Neural cell (in vitro differentiated cells): Measurements from ENCODE around the gene ANO3. TPM values are rescaled to one million over a fixed set of nuclear protein-coding genes. Genes with fewer than 3 reads are reported as not detected.

Experiments
- H2AFZ ChIP-seq: fragments of 200-600, 300-800 bp; sonication (generic), shearing (Covaris generic); 2 replicates; pipeline ENCODE4 v1.6.0; 2014; ENCODE audit warnings: low read depth, mild to moderate bottlenecking, antibody characterized with exemption, low read length, moderate library complexity
- H3F3A ChIP-seq: fragments of 200-600 bp; shearing (Covaris generic); 2 replicates; pipeline ENCODE4 v1.6.1; 2016; ENCODE audit warnings: mild to moderate bottlenecking, moderate library complexity, mixed read lengths, antibody characterized with exemption, low read length; ENCODE audit not compliant: insufficient read depth, poor library complexity, severe bottlenecking
- H3K27ac ChIP-seq: fragments of 200-600, 300-800 bp; sonication (generic), shearing (Covaris generic); 2 replicates; pipeline ENCODE4 v1.5.1; 2014; ENCODE audit warnings: mild to moderate bottlenecking, low read length, moderate library complexity
- H3K27me3 ChIP-seq: fragments of 300-800, 200-600 bp; sonication (generic), shearing (Covaris generic); 2 replicates; pipeline ENCODE4 v1.6.0; 2014; ENCODE audit warnings: mild to moderate bottlenecking, low read depth, low read length, moderate library complexity; ENCODE audit not compliant: insufficient read depth
- H3K36me3 ChIP-seq: fragments of 300-800, 200-600 bp; sonication (generic), shearing (Covaris generic); 2 replicates; pipeline ENCODE4 v1.5.1; 2014; ENCODE audit warnings: mild to moderate bottlenecking, antibody characterized with exemption, low read length, moderate library complexity; ENCODE audit not compliant: insufficient read depth
- H3K4me2 ChIP-seq: fragments of 300-800, 200-600 bp; sonication (generic), shearing (Covaris generic); 2 replicates; pipeline ENCODE4 v1.6.0; 2014; ENCODE audit warnings: mild to moderate bottlenecking, low read length
- H3K4me3 ChIP-seq: fragments of 300-800, 200-600 bp; sonication (generic), shearing (Covaris generic); 2 replicates; pipeline ENCODE4 v1.5.1; 2014; ENCODE audit warnings: mild to moderate bottlenecking, low read length, moderate library complexity
- H3K79me2 ChIP-seq: fragments of 200-600 bp; shearing (Covaris generic); replicated peaks from 2 replicates; pipeline ENCODE4 v1.6.0; 2014; ENCODE audit warnings: mild to moderate bottlenecking, low read length, moderate library complexity; ENCODE audit not compliant: insufficient read depth
- H3K9ac ChIP-seq: fragments of 300-800, 200-600 bp; sonication (generic), shearing (Covaris generic); 2 replicates; pipeline ENCODE4 v1.6.1; 2016; ENCODE audit warnings: mild to moderate bottlenecking, low read length, mixed read lengths
- H3K9me2 ChIP-seq: fragments of 200-600 bp; shearing (Covaris generic); 2 replicates; pipeline ENCODE4 v1.6.1; 2016; ENCODE audit warnings: mild to moderate bottlenecking, low read length, mixed read lengths; ENCODE audit not compliant: insufficient read depth
- H3K9me3 ChIP-seq: fragments of 200-600, 300-800 bp; sonication (generic), shearing (Covaris generic); 2 replicates; pipeline ENCODE4 v1.6.1; 2016; ENCODE audit warnings: mild to moderate bottlenecking, mixed run types, low read length, moderate library complexity, mixed read lengths
- H4K20me1 ChIP-seq: fragments of 200-600 bp; shearing (Covaris generic); 2 replicates; pipeline ENCODE4 v1.6.1; 2016; ENCODE audit warnings: mild to moderate bottlenecking, mixed run types; ENCODE audit not compliant: insufficient read depth
- CTCF ChIP-seq: fragments of 450-650 bp; IDR thresholded peaks from 2 replicates; pipeline ENCODE4 v1.5.1; 2014; ENCODE audit warnings: antibody characterized with exemption, mild to moderate bottlenecking, moderate library complexity; ENCODE audit not compliant: poor library complexity, severe bottlenecking
- EP300 ChIP-seq: fragments of 450-650 bp; conservative IDR thresholded peaks from 2 replicates; pipeline ENCODE4 v1.6.1; 2014; ENCODE audit warnings: antibody characterized with exemption, mild to moderate bottlenecking, moderate library complexity; ENCODE audit not compliant: poor library complexity, severe bottlenecking
- EZH2 ChIP-seq: fragments of 200-600, 300-800 bp; shearing (Covaris generic), sonication (generic); IDR thresholded peaks from 2 replicates; pipeline ENCODE4 v1.6.1; 2014; ENCODE audit warnings: antibody characterized with exemption, low read length, borderline replicate concordance, mild to moderate bottlenecking; ENCODE audit not compliant: insufficient read depth, poor library complexity, severe bottlenecking
- MXI1 ChIP-seq: fragments of 450-650 bp; conservative IDR thresholded peaks from 2 replicates; pipeline ENCODE4 v1.6.1; 2014; ENCODE audit warnings: antibody characterized with exemption, mild to moderate bottlenecking; ENCODE audit not compliant: poor library complexity, severe bottlenecking
- POLR2AphosphoS5 ChIP-seq: IDR thresholded peaks from 2 replicates; pipeline ENCODE4 v1.6.1; 2012
- RAD21 ChIP-seq: fragments of 450-650 bp; conservative IDR thresholded peaks from 2 replicates; pipeline ENCODE4 v1.6.1; 2014; ENCODE audit warnings: antibody characterized with exemption, mild to moderate bottlenecking, moderate library complexity
- REST ChIP-seq: IDR thresholded peaks from 2 replicates; pipeline ENCODE4 v1.6.1; 2012; ENCODE audit warnings: borderline replicate concordance
- SMC3 ChIP-seq: fragments of 450-650 bp; conservative IDR thresholded peaks from 2 replicates; pipeline ENCODE4 v1.6.1; 2014; ENCODE audit warnings: antibody characterized with exemption, mild to moderate bottlenecking, moderate library complexity; ENCODE audit not compliant: poor library complexity
- TAF1 ChIP-seq: IDR thresholded peaks from 2 replicates; pipeline ENCODE4 v1.6.1; 2012; ENCODE audit warnings: low read depth
- polyA plus RNA-seq: library from polyadenylated mRNA; depleted of rRNA; stranded (reverse); fragments of >200 nt; gene quantifications from 2 replicates; pipeline ENCODE4 v1.2.3, GENCODE V29; 2014

Gene ANO3
- polyA plus RNA-seq, 1 donor from 2014 or later, result not detected

- H3K9me3 ChIP-seq, result no peaks in the 10 kb centered on the region
- no peak for TF ChIP-seq MXI1
- no peak for TF ChIP-seq REST
- no peak for TF ChIP-seq RAD21
- TF ChIP-seq EZH2, result no peak
- TF ChIP-seq TAF1, result no peak
- no peak for TF ChIP-seq CTCF
- no peak for TF ChIP-seq POLR2AphosphoS5
- no peak for TF ChIP-seq EP300
- TF ChIP-seq SMC3, result no peak
- no peaks in the 10 kb centered on the region for H3K79me2 ChIP-seq
- H3K9me2 ChIP-seq, result no peaks in the 10 kb centered on the region
- no peak overlapping the region for H3K4me2 ChIP-seq
- no peaks in the 10 kb centered on the region for H4K20me1 ChIP-seq
- no peak overlapping the region for H3K9ac ChIP-seq
- H2AFZ ChIP-seq, result no peak overlapping the region
- H3K27ac ChIP-seq, result no peak overlapping the region
- H3K4me3 ChIP-seq, result no peak overlapping the region
- no peaks in the 10 kb centered on the region for H3K36me3 ChIP-seq
- H3F3A ChIP-seq, result no peaks in the 10 kb centered on the region
- H3K27me3 ChIP-seq, result no peaks in the 10 kb centered on the region
Measured at GRCh38 chr11:26618441-26618840, 286.5 kb downstream of the ANO3 start.

- Histone ChIP-seq H2AFZ (no peak overlapping the region), H4K20me1 (no peaks in the 10 kb centered on the region), H3K9me3 (no peaks in the 10 kb centered on the region), H3K36me3 (no peaks in the 10 kb centered on the region), H3K9ac (no peak overlapping the region), H3K27me3 (no peaks in the 10 kb centered on the region), H3K9me2 (no peaks in the 10 kb centered on the region), H3K4me2 (no peak overlapping the region), H3K4me3 (no peak overlapping the region), H3K27ac (no peak overlapping the region), H3F3A (no peaks in the 10 kb centered on the region), H3K79me2 (no peaks in the 10 kb centered on the region)
- TF ChIP-seq CTCF (no peak), REST (no peak), EP300 (no peak), POLR2AphosphoS5 (no peak), MXI1 (no peak), RAD21 (no peak)
Measured at GRCh38 chr11:26620282-26621045, 288.5 kb downstream of the ANO3 start.
